Measurements from ENCODE around the gene MTSS2. TPM values are rescaled to one million over a fixed set of nuclear protein-coding genes. Genes with fewer than 3 reads are reported as not detected.

Gene MTSS2
- total and polyA plus RNA-seq, 2 of the 8 experiments (the other 6 are each of a cell fraction or from before 2014, with no cell fraction given): 23.3 to 36.7 TPM

DNA sequence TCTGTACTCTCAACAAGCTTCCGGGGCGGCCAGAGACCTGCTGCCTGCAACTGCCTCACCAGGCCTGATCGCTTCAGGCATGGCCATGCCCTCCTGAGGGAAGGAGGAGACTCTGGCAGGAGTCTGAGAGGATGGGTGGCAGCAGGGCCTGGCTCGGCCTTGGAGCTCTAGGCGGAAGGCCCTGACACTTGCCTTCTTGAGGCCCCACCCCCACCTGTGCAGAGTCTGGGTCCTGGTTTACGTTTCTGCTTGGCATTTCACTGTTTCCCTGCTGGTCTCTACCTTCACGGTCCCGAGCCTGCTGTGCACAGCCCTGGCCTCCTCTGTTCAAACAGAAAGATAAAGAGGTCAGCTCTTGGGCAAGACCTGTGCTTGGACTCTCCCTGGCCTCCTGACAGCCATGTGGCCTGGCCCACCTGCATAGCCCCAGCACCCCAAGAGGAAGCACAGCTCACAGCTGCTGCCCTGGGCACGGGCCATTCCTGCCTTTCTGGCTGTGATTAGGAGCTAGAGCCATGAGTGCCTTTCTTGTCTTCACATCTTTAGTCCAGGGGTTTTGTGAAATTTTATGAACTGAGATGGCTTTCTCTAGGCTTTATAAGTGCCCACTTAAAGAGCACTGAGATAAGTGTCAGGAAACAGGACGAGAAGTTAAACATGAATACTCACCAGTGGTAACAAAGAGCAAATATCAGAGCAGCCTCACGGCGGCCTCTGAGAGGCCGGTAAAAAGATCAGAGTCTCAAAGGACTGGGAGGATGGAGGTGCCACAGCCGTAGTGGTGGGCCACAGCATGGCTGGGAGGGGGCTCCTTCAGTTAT is 25.6 kb upstream of the MTSS2 start (continued):
- TF ChIP-seq POLR2AphosphoS5 (IDR thresholded peaks at IDR 0.05; ENCODE audit: low read depth, low read length) (no peak), SIX5 (IDR thresholded peaks at IDR 0.05; ENCODE audit: low read depth, low read length) (no peak), RNF2 (IDR thresholded peaks at IDR 0.05; ENCODE audit: borderline replicate concordance, low read depth, low read length, missing control alignments, poor library complexity, severe bottlenecking) (no peak)

All from H1 (cell line).